Keratinocyte (primary cell): ENCODE measurements around the gene DNTTIP2. TPM values are rescaled to one million over a fixed set of nuclear protein-coding genes. Genes with fewer than 3 reads are reported as not detected.

ENCODE experiments used
- DNase-seq: peaks from one replicate; pipeline ENCODE4 v3.0.0-alpha.2; 2011; ENCODE audit warnings: low read depth, missing footprints, low spot score
- FAIRE-seq: peaks from 2 replicates; lab custom pipeline; 2011; peaks lifted over from hg19 to GRCh38; lab: Jason Lieb, UNC
- H2AFZ ChIP-seq: 2 replicates; pipeline ENCODE4 v1.6.0; 2012; ENCODE audit warnings: low read length, control low read depth, inconsistent platforms; ENCODE audit not compliant: control insufficient read depth
- H3K27ac ChIP-seq: 2 replicates; pipeline ENCODE4 v1.5.1; 2011; ENCODE audit warnings: low read length; ENCODE audit not compliant: control insufficient read depth, insufficient read depth
- H3K27me3 ChIP-seq: 3 replicates; pipeline ENCODE4 v1.6.0; 2011; ENCODE audit warnings: low read length; ENCODE audit not compliant: control insufficient read depth, insufficient read depth; ENCODE audit errors: extremely low read depth
- H3K36me3 ChIP-seq, 2 experiments: 2 replicates in 1 of 2; 3 replicates in 1 of 2; pipeline ENCODE4 v1.5.1; 2011; ENCODE audit warnings: low read length in 2 of 2, mild to moderate bottlenecking in 1 of 2; ENCODE audit not compliant: control insufficient read depth in 2 of 2, insufficient read depth in 2 of 2; ENCODE audit errors: extremely low read depth in 1 of 2
- H3K4me1 ChIP-seq: 3 replicates; pipeline ENCODE4 v1.5.1; 2011; ENCODE audit warnings: low read length; ENCODE audit not compliant: control insufficient read depth, insufficient read depth; ENCODE audit errors: extremely low read depth
- H3K4me2 ChIP-seq: 3 replicates; pipeline ENCODE4 v1.6.0; 2011; ENCODE audit warnings: low read depth, low read length; ENCODE audit not compliant: control insufficient read depth, insufficient read depth; ENCODE audit errors: extremely low read depth
- H3K4me3 ChIP-seq, 3 experiments: fragments of 200-600 bp in 1 of 3; sonication (generic) in 1 of 3; 2 replicates in 2 of 3; 3 replicates in 1 of 3; pipeline ENCODE4 v1.5.1; 2011 to 2016; ENCODE audit warnings: low read length in 3 of 3, mild to moderate bottlenecking in 3 of 3, control low read depth in 2 of 3, inconsistent platforms in 1 of 3, low read depth in 1 of 3, mixed read lengths in 1 of 3, mixed run types in 1 of 3, moderate library complexity in 1 of 3; ENCODE audit not compliant: control insufficient read depth in 2 of 3, insufficient read depth in 2 of 3; ENCODE audit errors: extremely low read depth in 1 of 3
- H3K79me2 ChIP-seq: 2 replicates; pipeline ENCODE4 v1.6.0; 2012; ENCODE audit warnings: low read length; ENCODE audit not compliant: control insufficient read depth, insufficient read depth
- H3K9ac ChIP-seq: 3 replicates; pipeline ENCODE4 v1.6.0; 2011; ENCODE audit warnings: low read length; ENCODE audit not compliant: control insufficient read depth, insufficient read depth; ENCODE audit errors: extremely low read depth
- H3K9me1 ChIP-seq: 3 replicates; pipeline ENCODE4 v1.6.0; 2011; ENCODE audit warnings: low read length; ENCODE audit not compliant: control insufficient read depth, insufficient read depth; ENCODE audit errors: extremely low read depth
- H3K9me3 ChIP-seq: 2 replicates; pipeline ENCODE4 v1.5.1; 2012; ENCODE audit warnings: low read depth, low read length; ENCODE audit not compliant: control insufficient read depth
- H4K20me1 ChIP-seq: 3 replicates; pipeline ENCODE4 v1.6.0; 2011; ENCODE audit warnings: low read length; ENCODE audit not compliant: control insufficient read depth, insufficient read depth; ENCODE audit errors: extremely low read depth
- CTCF ChIP-seq, 3 experiments: IDR thresholded peaks in 1 of 3; conservative IDR thresholded peaks in 1 of 3; optimal IDR thresholded peaks in 1 of 3; 2 replicates in 2 of 3; 3 replicates in 1 of 3; pipeline versions ENCODE3 to v1.5.1; 2011; ENCODE audit warnings: low read length in 3 of 3, mild to moderate bottlenecking in 3 of 3, moderate library complexity in 2 of 3, control low read depth in 1 of 3, inconsistent platforms in 1 of 3; ENCODE audit not compliant: insufficient read depth in 2 of 3; ENCODE audit errors: extremely low read depth in 1 of 3
- EZH2 ChIP-seq: IDR thresholded peaks from one replicate; pipeline ENCODE4 v1.6.1; 2012; ENCODE audit warnings: inconsistent platforms, mild to moderate bottlenecking, low read length, moderate library complexity
- dilution Hi-C: fragments of 300-500 bp; cut with MboI; formaldehyde crosslinking; loops from one replicate; pipeline ENCODE4 v1.7.0; 2020; ENCODE audit warnings: low sequenced_read_pairs; ENCODE audit not compliant: extremely low pct_ligation_motif_present
- polyA plus RNA-seq, 5 experiments: library from polyadenylated mRNA; depleted of rRNA in 3 of 5; stranded (reverse) in 3 of 5; stranded (forward) in 1 of 5; unstranded in 1 of 5; fragments of >200 nt; gene quantifications; 1 replicate in 1 of 5; 2 replicates in 3 of 5; 3 replicates in 1 of 5; pipeline versions ENCODE4 v1.2.1 to v1.2.3, GENCODE V29; 2011 to 2012; ENCODE audit warnings: missing spikeins in 2 of 5, low read depth in 1 of 5, low replicate concordance in 1 of 5
- small RNA-seq, 3 experiments: library from RNA; depleted of rRNA; stranded (forward); fragments of <200 nt; gene quantifications; one replicate each; pipeline ENCODE3, GENCODE V24; 2012; ENCODE audit warnings: low read depth in 3 of 3, low replicate concordance in 1 of 3; ENCODE audit not compliant: insufficient read length in 3 of 3

DNTTIP2 gene
- polyA plus RNA-seq, 1 donor (not counting 4 experiments of a cell fraction or from before 2014, with no cell fraction given), result 46.2 TPM

GRCh38 chr1:93816970-93817678, 61.9 kb downstream of the DNTTIP2 start:
- H3K27ac ChIP-seq, result peak overlapping the region; percentile 22
- H3K36me3 ChIP-seq, result no peaks in the 10 kb centered on the region
- dilution Hi-C loops, result no loop called here
- H3K27me3 ChIP-seq, result no peaks in the 10 kb centered on the region
- H4K20me1 ChIP-seq, result no peaks in the 10 kb centered on the region
- H3K79me2 ChIP-seq, result peaks cover 5% of the 10 kb centered on the region
- FAIRE-seq (peak; percentile 85), DNase-seq (no peak)
- TF ChIP-seq EZH2 (no peak), CTCF (optimal IDR thresholded peaks at IDR 0.05 in 1 of 3, IDR thresholded peaks at IDR 0.05 in 1 of 3, conservative IDR thresholded peaks at IDR 0.05 in 1 of 3; ENCODE audit: extremely low read depth in 1 of 3, insufficient read depth in 2 of 3, low read length in 3 of 3) (no peak)
- H3K4me1 ChIP-seq, result peaks cover 76% of the 10 kb centered on the region
- no peak overlapping the region for H3K4me3 ChIP-seq
- no peaks in the 10 kb centered on the region for H3K9me3 ChIP-seq
- H2AFZ ChIP-seq, result no peak overlapping the region
- H3K4me2 ChIP-seq, result no peak overlapping the region
- H3K9me1 ChIP-seq, result no peaks in the 10 kb centered on the region
- no peak overlapping the region for H3K9ac ChIP-seq

Small RNAs within 50 kb of the gene (small RNA-seq; reads per million reads assigned to genes)
- gene AL117351.2 (0 reads per million in 3 experiments), gene MIR760 (0 reads per million in 3 experiments)

Other genes with a start within 250 kb of the DNTTIP2 start
- gene BCAR3, start 197.4 kb downstream of the DNTTIP2 start, polyA plus RNA-seq, result 51.2 to 95.4 TPM (median 77.2 TPM) in 3 replicates
- gene GCLM, start 30.2 kb upstream of the DNTTIP2 start, polyA plus RNA-seq, result 17.9 to 44.1 TPM (median 41.8 TPM) in 3 replicates
- 0.02 to 0.09 TPM (median 0.04 TPM) in 3 replicates for gene ABCA4, start 241.9 kb upstream of the DNTTIP2 start, polyA plus RNA-seq